KMS-11 (cell line): Measurements from ENCODE around the gene C16orf46.

Experiments used
- H2AFZ ChIP-seq: fragments of 200-600 bp; sonication (generic); 2 replicates; pipeline ENCODE4 v1.6.1; 2016; ENCODE audit warnings: antibody characterized with exemption, mixed run types, low read depth
- H3K27ac ChIP-seq: fragments of 200-600 bp; sonication (generic); 2 replicates; pipeline ENCODE4 v1.6.1; 2016; ENCODE audit warnings: mild to moderate bottlenecking, mixed run types
- H3K27me3 ChIP-seq: fragments of 200-600 bp; sonication (generic); 2 replicates; pipeline ENCODE4 v1.6.1; 2017; ENCODE audit warnings: mild to moderate bottlenecking, low read depth, mixed run types, moderate library complexity; ENCODE audit not compliant: insufficient read depth
- H3K36me3 ChIP-seq: fragments of 200-600 bp; sonication (generic); 2 replicates; pipeline ENCODE4 v1.6.1; 2017; ENCODE audit warnings: mild to moderate bottlenecking, mixed run types; ENCODE audit not compliant: insufficient read depth
- H3K4me1 ChIP-seq: fragments of 200-600 bp; sonication (generic); 2 replicates; pipeline ENCODE4 v1.6.1; 2016; ENCODE audit warnings: mild to moderate bottlenecking, low read depth, mixed run types; ENCODE audit not compliant: poor library complexity, severe bottlenecking
- H3K4me2 ChIP-seq: fragments of 200-600 bp; sonication (generic); 2 replicates; pipeline ENCODE4 v1.7.0; 2016; ENCODE audit warnings: mild to moderate bottlenecking, mixed run types
- H3K4me3 ChIP-seq: fragments of 200-600 bp; sonication (generic); IDR thresholded peaks from 2 replicates; pipeline ENCODE4 v1.6.1; 2017; ENCODE audit warnings: low read depth, low read length, mixed read lengths; ENCODE audit not compliant: insufficient read depth
- H3K79me2 ChIP-seq: fragments of 200-600 bp; sonication (generic); 2 replicates; pipeline ENCODE4 v1.6.1; 2016; ENCODE audit warnings: low read depth, mixed run types; ENCODE audit not compliant: insufficient read depth
- H3K9ac ChIP-seq: fragments of 200-600 bp; sonication (generic); 2 replicates; pipeline ENCODE4 v1.6.1; 2016; ENCODE audit warnings: mild to moderate bottlenecking, mixed run types
- H4K20me1 ChIP-seq: fragments of 200-600 bp; sonication (generic); 2 replicates; pipeline ENCODE4 v1.6.1; 2016; ENCODE audit warnings: mild to moderate bottlenecking, mixed run types; ENCODE audit not compliant: insufficient read depth
- TF ChIP-seq, protein P1 (sequence below): fragments of 200-600 bp; sonication (generic); conservative IDR thresholded peaks from 2 replicates; pipeline ENCODE4 v1.6.1; 2017; ENCODE audit warnings: low read depth, mild to moderate bottlenecking, antibody characterized with exemption, low read length, moderate library complexity, mixed read lengths

Gene C16orf46, protein sequence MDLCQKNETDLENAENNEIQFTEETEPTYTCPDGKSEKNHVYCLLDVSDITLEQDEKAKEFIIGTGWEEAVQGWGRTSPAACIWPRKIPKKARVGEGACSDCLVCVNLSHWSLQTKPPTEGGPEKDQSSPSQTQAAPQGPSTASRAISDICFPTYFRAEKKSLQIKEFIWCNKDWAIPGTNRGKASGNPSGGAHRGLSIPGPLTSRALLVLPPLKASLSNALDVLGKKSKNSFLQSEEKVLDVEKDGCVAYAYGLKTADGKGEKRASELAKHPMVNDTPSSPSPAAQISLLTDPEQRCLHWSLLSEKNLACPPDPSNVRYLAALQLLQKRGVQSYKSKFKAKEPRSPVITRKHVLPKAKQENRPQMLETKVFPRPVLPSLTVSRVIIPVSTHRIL

DNA sequence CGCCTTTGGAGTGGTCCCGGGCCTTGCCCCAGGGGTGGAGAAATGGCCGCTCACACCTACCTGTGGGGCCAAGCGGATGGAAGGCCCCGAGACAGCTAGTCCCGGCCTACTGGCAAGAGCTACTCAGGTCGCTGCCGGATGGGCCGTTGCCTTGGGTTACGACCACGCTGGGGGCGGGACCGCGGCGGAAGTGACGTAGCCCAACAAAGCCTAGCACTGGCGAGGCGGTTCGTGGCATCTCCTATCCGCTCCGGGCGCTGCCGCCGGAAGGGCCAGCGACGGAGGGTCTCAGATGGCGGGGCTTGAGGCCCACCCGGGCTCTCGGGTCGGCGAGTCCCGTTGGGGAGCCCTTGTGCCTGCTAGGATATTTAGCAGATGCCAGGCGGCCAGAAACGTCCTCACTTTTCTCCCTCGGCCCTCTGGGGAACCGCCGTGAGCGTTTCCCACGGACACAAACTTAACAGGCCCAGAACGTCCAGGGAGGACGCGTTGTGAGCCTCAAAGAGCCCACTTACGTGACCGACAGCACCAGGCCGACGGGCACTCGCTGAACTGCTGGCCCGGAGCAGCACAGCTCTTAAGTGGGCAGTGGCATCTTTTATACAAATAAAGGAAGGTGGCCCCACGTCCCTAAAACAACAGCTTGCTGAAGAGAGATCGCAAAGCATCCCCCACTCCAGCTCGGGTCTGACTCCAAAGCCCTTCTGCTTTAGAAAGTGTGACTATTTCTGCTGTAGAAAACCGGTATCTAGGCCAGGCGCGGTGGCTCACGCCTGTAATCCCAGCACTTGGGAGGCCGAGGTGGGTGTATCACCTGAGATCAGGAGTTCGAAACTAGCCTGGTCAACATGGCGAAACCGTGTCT, at the start of gene C16orf46:
TSS of gene C16orf46 (minus strand) at position 163 of the 865 bp plus-strand sequence. CDS start 13,283 bp downstream, outside the sequence.
- Histone ChIP-seq H3K27me3 (no peaks in the 10 kb centered on the region), H3K9ac (peak within 1 kb of the TSS; percentile 66), H3K4me1 (peaks cover 7% of the 10 kb centered on the region), H3K79me2 (no peaks in the 10 kb centered on the region), H4K20me1 (no peaks in the 10 kb centered on the region), H3K4me3 (no peak within 1 kb of the TSS), H2AFZ (peak within 1 kb of the TSS; percentile 93), H3K4me2 (peak within 1 kb of the TSS; percentile 88), H3K27ac (peak within 1 kb of the TSS; percentile 66), H3K36me3 (no peaks in the 10 kb centered on the region)
- TF ChIP-seq, protein P1, sequence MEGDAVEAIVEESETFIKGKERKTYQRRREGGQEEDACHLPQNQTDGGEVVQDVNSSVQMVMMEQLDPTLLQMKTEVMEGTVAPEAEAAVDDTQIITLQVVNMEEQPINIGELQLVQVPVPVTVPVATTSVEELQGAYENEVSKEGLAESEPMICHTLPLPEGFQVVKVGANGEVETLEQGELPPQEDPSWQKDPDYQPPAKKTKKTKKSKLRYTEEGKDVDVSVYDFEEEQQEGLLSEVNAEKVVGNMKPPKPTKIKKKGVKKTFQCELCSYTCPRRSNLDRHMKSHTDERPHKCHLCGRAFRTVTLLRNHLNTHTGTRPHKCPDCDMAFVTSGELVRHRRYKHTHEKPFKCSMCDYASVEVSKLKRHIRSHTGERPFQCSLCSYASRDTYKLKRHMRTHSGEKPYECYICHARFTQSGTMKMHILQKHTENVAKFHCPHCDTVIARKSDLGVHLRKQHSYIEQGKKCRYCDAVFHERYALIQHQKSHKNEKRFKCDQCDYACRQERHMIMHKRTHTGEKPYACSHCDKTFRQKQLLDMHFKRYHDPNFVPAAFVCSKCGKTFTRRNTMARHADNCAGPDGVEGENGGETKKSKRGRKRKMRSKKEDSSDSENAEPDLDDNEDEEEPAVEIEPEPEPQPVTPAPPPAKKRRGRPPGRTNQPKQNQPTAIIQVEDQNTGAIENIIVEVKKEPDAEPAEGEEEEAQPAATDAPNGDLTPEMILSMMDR = no peak

DNA sequence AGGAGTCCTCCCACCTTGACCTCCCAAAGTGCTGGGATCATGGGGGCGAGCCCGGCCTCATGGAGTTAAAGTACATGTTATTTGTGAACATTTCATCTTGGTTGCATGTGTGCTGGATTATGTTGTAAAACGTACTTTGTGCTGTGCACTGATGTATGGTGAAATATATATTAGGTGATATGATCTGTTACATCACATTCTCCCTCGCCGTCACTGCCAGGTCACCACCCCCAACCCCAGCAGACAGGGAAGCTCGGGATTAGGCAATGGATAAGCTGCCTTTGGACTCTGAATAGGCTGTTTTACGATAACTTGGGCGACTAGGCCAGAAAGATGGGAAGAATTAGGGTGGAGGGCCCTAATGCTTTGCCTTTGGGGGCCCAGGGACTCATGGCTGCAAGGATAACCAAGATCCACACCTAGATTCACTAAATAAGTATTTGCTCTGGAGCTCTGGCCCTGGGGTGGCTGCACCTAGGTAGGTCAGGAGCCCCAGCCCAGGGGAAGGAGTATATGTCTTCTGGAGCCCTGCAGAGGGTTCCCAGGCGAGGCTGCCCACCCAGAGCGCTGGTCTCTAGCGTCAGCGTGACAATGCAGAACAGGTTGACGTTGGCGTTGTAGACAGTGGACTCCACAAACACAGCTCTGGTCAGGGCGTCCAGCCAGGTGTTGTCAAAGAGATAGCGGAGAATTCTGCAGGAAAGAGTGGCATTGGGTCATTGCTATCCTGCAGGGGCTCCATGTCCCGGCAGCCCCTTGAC, 46.2 kb upstream of the C16orf46 start:
- Histone ChIP-seq H3K4me1 (no peaks in the 10 kb centered on the region), H3K4me3 (no peak overlapping the region), H3K4me2 (no peak overlapping the region), H4K20me1 (no peaks in the 10 kb centered on the region), H3K27ac (no peak overlapping the region), H3K79me2 (no peaks in the 10 kb centered on the region), H3K36me3 (no peaks in the 10 kb centered on the region), H3K27me3 (no peaks in the 10 kb centered on the region), H2AFZ (no peak overlapping the region), H3K9ac (no peak overlapping the region)
- TF ChIP-seq, protein P1 = no peak

DNA sequence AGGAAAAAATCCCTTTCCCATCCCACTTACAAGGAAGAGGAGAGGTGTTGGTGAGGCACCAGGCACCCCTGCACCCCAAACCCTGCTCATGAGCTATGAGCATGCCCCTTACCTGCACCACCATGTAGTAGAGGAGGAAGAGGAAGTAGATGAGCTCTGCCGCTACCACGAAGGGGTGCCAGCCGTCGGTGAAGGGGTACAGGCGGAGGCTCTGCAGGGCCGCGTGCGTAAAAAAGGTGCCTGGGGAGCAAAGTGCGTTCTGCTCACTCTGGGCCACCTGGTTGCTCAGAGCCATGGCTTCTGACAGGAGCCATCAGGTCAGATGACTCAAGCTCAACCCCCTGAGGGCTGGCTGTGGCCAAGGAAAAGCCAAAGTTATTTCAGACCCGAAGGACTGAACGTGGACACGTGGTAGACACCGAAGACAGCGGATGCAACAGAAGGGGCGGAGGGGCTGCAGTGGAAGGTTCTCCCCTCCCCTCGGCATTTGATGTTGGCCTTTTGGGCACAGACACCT, 44.5 kb upstream of the C16orf46 start:
- Histone ChIP-seq H2AFZ (no peak overlapping the region), H3K4me1 (no peaks in the 10 kb centered on the region), H3K79me2 (no peaks in the 10 kb centered on the region), H3K9ac (no peak overlapping the region), H3K27ac (no peak overlapping the region), H3K4me2 (no peak overlapping the region), H3K27me3 (no peaks in the 10 kb centered on the region), H3K4me3 (no peak overlapping the region), H4K20me1 (no peaks in the 10 kb centered on the region), H3K36me3 (no peaks in the 10 kb centered on the region)
- TF ChIP-seq, protein P1 = no peak

DNA sequence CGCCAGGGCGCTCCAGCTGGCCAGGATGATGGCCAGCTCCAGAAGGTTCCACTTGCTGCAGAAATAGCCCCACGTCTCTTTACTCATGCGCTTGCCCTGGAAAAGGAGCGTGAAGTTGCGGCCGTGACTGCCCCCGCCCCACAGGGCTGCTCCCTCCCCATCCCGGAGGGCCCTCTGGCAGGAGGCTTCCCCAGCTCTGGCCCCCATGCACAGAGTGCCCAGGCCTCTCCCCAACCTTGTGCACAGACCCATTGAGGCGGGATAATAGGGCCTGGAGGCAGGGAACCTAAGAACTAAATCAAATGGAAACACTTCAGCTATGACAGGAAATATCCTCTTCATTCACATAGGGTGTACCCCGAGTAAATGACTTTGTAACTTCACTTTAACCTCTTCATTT, 40.4 kb upstream of the C16orf46 start:
- no peaks in the 10 kb centered on the region for H4K20me1 ChIP-seq
- no peaks in the 10 kb centered on the region for H3K4me1 ChIP-seq
- H3K36me3 ChIP-seq = no peaks in the 10 kb centered on the region
- H3K27me3 ChIP-seq = no peaks in the 10 kb centered on the region
- no peak overlapping the region for H3K9ac ChIP-seq
- no peak overlapping the region for H3K27ac ChIP-seq
- no peak overlapping the region for H2AFZ ChIP-seq
- no peak overlapping the region for H3K4me2 ChIP-seq
- TF ChIP-seq, protein P1 = no peak
- no peaks in the 10 kb centered on the region for H3K79me2 ChIP-seq
- no peak overlapping the region for H3K4me3 ChIP-seq
